HG03575 (cell line): ENCODE results near the gene KIAA0513.
"Not testable (repeated sequence)": the region's sequence is repeated elsewhere in the genome, so short reads cannot be mapped to it uniquely, and the experiment has no call there.

Experiments
- ATAC-seq: cut with Tn5 transposase; IDR thresholded peaks from one replicate; pipeline ENCODE4 v1.9.1; 2021; ENCODE audit not compliant: unreplicated experiment, insufficient number of reproducible peaks, low FRiP score; ENCODE audit errors: extremely low read depth

Gene KIAA0513

DNA sequence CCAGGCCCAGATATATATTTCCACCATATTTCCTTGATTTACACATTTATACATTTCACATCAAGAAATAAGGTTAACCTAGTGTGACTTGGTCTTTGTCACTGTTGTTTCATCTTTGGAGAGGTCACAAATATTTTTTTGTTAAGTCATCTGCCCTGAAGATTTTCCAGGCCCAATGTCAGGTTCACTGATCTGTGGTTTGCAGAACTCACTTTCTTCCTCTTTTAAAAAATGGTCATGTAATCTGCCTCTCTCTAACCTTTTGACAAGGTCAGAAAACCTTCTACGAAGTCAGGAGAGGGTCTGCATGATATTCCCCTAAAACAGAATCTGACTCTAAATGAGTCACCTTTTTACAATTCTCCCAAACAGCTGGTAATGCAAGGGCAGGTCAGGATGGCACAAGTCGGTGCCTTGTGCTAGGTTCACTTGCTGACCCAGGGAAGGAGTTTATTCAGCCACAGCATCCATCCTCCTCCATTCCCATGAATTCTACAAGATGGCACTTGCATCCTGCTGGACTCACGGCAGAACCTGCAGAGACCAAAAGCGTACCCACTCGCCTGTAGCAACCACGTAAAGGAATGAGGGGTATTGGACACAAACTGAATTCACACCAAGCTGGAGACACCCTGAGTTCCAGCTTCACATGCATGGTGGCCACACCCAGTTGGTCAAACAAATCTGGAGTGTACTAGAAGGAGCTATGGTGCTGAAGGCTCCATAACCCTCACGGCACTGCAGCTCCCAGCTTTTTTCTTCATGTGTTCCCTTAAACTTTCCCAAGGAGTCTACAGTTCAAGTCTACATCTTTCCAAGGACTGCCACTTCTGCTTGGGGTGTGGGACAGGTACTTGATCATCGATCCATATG, 1.6 kb upstream of the KIAA0513 start:
- no peak for ATAC-seq

DNA sequence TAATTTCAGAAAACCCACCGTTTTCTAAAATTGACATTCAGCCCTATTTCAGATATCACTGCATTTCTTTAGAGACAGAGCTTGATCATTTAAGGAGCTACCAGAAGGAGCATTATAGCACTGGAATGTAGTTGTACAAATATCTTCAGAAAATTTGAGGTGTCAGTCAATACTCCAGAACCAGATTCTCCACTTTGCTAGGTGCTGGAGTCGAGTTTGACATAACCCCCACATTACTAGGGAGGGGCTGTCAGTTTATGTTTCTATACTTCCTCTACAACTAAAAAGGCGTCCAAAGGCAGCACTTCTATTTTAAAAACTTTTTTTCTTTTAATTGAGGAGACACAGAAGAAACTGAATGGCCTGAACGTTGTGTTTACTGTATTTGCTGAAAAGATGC, 892 bp upstream of the KIAA0513 start:
- no peak for ATAC-seq

DNA sequence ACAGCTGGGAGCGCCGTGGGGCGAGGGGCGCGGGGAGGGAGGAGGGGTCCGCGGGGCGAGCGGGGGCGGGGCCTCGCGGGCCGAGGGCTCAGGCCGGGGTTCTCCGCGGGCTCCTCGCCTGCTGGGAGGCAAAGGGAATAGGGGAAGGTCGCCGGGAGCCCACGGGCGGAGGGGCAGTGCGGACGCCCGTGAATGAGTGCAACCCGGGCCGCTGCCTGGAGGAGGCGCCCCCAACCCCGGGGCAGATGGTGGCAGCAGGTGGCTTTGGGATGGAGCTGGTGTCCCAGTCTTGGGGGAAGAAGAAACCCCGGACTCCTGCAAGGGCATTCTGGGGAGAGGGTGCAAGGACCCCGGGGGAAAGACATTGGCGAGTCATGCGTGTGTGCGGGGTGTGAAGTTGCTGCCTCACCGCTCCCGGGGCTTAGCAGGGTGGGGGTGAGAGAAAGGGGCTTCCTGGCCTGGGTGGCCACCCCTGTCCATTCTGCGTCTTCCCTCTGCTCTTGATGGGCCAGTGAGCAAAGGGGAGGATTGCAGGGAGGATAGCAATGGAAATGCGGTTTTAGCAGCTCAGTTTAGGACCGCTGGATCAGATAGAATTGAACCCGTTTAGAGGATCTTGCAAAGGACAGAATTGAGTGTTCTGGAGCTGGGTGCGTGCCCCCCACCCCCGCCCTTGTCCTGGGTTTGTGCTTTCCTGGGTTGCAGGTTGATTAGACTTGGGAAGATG, 526 bp downstream of the KIAA0513 start:
- ATAC-seq = no peak

DNA sequence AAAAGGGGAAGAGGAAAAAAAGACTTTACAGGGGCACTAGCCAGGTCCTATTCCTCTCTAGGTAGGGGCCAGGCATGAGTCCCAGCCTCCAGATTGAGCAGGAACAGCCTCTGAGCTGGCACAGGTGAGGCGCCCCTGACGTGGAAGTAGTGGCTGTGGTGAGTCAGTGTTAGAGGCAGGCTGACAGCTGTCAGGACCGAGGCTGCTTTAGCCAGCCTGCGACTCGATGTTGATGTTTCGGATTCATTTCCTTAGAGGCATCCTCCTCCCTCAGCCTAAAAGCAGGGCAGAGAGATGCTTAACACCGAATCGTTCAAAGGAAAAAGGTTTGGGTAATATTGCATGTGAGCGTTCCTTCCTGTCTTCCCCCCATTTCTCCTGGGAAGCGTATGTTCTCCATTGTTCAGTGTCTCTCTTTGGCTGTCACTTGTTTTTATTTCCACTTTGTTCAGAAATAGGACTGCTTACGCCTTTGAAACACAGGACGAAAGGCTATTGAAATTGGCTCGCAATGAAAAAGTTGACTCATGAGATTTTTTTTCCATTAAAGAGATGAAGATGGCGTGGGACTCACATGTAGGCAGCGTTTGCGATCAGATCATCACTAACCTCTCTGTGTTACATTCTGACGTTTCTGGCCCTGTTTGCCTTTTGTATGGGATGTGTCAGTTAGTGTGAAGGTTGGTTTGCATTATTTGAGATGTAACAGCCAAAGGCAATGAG, 1.3 kb downstream of the KIAA0513 start:
- ATAC-seq = no peak

DNA sequence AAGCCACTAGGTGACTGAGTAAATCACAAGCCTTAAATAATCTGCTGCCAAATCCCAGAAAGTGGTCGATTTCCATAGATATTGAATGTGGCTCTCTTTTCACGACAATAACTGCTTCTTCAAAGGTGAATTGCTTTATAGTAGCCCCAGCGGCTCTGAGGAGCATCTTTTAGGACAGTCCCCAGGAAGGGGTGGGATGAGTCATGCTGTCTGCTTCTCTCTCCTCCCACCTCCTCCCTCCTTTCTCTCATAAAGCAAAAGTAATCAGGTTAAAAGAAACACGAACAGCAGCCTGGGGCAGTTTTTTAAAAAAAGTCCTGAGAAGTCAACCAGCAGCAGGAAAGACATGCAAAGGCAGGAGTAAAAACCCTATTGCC, 1.8 kb downstream of the KIAA0513 start:
- no peak for ATAC-seq

DNA sequence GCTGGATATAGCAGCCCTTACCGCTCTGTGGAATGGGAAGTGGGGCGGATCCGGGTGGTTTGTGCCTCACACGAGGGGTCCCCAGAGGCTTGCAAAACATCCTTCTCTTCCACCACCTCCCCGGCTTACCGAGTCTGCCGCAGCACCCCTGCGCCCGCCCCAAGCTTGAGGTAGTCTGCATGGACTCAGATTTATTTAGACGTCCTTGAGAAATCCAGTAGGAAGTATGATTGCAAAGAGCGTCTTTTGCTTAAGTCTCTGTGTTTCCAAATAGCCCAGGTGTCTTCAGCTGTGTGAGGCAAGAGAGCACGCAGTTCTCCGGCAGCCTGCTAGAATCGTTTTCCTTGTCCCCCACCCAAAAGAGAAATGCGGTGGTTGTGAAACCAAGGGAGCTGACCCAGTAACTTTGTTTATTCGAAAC, 2.4 kb downstream of the KIAA0513 start:
- no peak for ATAC-seq

DNA sequence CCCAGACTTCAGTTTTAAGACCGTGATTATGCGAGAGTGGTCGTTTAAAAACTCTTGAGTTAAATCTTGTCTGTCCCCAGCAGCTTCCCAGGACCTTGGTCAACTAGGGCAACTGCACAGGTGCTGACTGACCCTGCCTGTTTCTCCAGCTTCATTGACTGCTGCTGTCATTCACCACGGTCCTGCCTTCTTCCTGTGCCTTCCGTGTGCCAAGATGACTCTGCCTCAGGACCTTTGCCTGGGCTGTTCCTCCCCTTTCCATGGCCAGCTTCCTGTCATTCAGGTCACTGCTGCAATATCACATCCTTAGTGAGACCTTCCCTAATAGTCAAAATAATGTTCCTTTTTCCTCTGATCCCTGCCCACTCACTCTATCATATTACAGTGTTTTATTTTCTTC, 3.9 kb downstream of the KIAA0513 start:
- ATAC-seq = no peak

DNA sequence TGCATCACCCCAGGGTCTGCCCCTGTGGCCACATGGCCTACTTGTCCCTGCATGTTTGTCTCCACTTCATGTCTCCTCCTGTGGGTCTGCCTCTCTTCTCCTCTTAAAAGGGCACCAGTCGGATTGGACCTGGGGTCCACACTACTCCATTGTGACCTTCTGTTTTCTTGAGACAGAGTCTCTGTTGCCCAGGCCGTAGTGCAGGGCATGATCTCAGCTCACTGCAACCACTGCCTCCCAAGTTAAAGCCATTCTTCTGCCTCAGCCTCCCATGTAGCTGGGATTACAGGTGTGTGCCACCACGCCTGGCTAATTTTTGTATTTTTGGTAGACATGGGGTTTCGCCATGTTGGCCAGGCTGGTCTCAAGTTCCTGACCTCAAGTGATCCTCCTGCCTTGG, 4.6 kb downstream of the KIAA0513 start:
- ATAC-seq = not testable (repeated sequence)

DNA sequence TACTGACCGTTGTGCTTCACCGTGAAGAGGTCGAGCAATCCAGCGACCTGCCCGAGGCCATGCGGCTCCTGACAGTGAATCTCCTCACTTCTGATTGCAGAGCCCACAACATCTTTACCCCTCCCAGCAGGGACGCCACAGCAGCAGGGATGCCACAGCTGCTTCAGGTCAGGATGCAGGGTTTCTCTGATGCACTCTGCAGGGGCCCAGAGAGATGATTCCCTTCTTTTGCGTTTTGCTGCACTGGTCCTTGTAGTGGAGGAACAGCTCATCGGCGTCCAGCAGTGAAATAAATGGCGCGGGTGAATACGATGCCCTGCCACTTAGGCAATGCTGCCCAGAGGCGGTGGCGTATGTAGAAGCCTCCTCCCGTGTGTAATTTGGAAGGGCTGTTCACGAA, 5.6 kb downstream of the KIAA0513 start:
- no peak for ATAC-seq

DNA sequence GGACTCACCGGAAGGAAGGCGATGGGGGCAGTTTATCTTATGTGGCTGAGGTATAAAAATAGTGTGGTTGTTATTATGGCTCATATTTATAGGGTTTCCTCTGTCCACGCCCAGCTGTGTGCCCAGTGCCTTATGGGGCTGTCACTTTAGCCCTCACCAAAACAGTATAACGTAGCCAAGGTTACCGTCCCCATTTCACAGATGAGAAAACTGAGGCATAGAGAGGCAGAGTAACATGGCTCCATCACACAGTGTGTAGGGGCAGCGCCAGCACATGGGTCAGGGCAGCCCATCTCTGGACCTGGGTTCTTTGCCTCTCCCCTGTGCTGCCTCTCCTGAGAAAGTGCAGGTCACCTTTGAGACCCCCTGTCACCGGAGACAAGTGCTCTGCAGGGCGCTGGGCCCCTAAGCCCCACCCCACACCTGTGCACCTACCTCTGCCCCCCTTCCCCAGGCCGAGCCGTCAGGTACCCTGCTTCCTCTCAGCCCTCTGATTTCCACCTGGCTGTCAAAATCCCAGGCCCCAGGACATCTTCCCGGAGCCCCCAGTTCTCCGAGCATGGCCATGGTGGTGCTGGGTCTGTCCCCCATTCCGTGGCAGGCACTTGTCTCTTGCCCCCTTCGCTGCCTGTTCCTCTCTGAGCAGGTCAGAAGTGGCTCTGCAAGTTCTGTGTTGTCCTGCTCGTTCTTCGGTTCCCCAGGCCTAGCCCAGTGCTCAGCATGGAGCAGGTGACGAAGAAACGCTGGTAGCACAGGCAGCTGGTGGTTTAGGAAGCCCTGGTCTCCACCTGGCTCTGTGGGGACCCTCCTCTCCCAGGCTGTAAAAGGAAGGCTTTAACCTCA, 7.2 kb downstream of the KIAA0513 start:
- no peak for ATAC-seq

DNA sequence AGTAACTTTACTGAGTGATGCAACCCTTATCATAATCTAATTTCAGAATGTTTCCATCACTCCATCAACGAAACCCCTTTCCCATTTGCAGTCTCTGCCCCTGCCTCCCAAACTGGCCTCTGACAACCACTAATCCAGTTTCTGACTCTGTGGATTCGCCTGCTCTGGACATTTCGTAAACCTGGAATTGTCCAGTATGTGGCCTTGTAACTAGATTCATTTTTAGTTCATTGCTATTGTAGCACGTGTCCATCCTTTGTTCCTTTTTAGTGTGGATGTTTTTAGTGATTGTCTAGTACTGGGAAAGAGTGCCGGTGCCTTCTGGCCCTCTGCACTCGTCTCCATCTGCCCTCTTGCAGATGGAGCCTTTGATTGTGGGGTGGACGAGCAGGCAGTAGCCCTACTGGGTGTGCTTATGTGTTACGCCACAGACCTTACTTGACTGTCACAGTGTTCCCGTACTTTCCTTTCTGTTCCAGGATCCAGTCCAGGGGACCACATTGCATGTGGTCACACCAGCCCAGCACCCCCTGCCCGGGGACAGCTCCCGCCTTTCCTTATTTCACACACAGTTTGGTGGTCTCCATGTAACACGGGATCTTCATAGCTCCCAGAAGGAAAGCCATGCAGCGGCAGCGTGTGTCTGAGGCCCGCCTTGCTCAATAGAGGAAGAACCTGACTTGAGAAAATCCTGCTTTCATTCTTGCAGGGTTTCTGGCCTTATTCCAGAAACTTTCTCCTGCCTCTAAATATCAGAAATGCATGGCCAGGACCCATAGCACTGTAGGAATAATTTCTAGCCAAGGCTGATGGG, 8.8 kb downstream of the KIAA0513 start:
- no peak for ATAC-seq

DNA sequence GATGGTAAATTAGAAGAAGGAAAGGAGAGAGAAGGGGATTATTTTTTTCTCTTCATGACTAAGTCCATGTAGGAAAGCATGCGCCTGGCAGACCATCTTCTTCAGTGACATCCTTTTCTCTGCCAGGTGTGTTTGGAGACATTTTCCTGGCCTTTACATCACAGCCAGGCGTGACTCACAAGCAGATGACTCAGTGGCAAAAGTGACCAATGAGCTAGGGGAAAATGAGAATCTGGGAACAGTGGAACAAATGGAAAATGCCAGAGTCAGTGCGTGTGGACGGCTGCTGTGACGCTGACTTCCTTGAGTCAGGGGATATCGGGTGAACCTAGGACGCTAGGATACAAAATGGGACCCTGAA, 9.4 kb downstream of the KIAA0513 start:
- no peak for ATAC-seq

DNA sequence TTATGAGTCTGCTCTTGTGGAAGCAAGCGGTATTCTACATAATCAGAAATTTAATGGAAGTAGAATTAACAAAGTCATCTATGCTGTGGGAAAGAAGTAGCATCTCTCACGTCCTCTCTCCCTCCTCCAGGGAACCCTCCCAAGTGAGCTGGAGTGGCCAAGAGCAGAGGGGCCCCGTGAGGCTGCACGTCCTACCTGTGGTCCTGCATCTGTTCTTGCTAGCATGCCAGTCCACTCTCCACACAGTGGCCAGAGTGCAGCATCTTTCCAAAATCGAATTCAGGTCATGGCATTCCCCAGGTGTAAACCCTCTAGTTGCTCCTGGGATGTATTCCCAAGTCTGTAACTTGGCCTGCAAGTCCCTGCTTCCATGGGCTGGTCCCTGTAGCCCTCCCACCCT, 10.1 kb downstream of the KIAA0513 start:
- ATAC-seq = no peak

DNA sequence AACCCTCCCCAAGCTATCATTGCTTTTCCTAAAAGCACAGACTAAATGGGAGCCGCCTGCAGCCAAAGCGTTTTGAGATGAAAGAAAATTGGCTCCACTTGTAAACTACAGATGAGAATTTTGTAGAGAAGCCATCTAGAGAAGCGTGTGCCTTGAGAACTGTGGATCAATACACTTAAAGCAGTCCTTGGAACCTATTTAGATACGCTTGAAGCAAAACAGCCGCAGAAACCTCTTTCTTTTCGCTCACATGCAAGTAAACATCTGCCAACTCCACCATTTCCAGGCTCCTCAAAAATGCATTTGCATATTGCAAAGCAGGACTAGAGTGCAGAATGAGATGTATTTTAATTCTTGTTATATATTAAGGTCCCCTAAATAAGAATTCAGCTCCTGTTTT, 13.1 kb downstream of the KIAA0513 start:
- no peak for ATAC-seq

DNA sequence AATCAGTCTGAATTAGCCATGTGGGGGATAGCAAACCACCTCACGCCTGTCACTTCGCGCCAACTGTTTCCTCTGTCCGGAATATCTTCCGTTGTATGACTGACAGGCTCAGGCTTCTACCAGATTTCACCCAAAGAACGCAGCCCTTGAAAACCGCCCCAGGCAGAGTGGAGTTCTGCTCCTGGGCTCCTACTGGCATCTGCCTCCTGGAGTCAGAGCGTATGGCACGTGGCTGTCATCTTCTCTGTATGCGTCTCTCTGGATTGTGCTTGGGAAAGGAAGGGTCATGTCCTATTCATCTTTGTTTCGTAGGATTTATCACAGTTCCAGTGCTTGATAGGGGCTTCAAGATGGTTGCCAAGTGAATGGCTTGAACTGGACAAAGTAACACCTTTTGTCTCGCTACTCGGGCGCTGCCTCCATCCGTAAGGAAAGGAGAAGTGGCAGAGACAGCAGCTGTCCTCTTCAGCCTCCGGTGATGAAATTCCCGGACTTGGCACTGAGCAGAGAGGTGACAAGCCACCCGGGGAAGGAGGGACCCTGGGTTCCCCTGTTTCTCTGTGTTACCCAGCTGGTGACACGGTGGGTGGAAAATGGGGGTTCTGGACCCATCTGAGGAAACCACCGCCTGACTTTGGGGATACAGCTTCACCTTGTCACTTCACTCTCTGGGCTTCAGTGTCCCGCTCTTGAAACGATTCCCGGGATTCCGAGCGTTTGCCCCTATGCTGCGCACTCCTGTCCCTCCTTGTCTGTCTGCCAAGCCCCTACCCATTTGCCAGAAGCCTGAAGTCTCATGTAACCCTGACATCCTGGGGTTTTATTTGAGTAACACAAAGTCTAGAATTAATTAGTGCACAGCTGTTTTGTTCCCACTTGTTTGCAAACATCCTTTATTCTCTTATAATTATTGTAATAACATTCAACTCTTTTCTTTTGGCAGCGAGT, 13.9 kb downstream of the KIAA0513 start:
- ATAC-seq = no peak

DNA sequence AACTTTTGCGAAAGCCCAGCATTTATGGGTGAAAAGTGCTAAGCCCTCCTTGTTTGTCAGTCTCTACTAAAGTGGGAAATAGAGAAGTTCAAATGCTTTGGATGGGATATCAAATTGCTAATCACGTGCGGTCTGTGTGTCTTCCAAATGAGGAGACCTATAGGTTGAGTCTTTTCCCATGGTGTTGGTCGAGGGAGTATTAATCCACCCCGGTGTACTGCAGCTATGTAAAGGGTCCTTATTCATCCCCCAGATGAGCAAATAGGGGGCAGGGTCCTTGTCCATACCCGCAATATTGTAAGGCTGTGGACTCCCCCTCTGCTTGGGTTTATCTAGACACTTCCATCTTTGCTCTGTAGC, 14.6 kb downstream of the KIAA0513 start:
- ATAC-seq = no peak

DNA sequence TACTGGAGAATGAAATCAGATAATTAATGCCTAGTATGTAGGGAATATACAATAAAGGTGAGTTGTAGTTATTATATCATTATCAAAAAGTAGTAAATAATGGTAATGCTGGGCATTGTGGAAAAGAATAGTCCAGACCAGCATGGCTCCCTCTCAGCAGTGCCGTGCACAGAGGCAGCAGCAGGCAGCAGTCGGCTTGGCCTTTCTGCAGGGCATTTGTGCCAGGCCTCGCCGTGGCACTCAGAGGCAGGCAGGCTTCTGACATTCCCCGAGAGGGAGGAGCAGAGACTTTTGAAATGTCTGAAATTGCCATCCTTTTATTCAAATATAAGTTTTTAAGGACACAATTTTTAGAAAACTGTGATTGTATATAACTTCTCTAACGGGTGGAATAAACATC, 15.0 kb downstream of the KIAA0513 start:
- ATAC-seq = no peak
